Measurements from ENCODE around the gene CMAS.
"Not testable (repeated sequence)": the region's sequence is repeated elsewhere in the genome, so short reads cannot be mapped to it uniquely, and the experiment has no call there.

Gene CMAS

DNA sequence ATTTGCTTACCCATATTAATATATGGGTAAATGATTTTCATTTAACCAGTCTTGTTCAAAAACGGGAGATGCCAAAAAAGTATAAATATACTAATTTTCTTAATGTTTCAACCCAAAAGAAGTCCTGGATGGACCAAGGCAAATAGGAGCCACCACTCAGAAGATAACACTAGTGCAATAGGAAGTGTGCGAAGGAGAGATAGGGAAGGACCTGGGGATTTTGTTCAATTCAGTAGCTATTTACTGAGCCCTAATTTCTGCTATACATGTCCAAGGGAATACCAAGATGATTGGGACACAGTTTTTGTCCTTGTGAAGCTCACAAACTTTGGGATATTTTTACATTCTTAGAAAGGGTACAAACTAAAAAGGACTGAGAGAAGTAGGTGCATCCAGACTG, 1.5 kb downstream of the CMAS start:
- no peak for DNase-seq (ENCODE audit: low read depth)

DNA sequence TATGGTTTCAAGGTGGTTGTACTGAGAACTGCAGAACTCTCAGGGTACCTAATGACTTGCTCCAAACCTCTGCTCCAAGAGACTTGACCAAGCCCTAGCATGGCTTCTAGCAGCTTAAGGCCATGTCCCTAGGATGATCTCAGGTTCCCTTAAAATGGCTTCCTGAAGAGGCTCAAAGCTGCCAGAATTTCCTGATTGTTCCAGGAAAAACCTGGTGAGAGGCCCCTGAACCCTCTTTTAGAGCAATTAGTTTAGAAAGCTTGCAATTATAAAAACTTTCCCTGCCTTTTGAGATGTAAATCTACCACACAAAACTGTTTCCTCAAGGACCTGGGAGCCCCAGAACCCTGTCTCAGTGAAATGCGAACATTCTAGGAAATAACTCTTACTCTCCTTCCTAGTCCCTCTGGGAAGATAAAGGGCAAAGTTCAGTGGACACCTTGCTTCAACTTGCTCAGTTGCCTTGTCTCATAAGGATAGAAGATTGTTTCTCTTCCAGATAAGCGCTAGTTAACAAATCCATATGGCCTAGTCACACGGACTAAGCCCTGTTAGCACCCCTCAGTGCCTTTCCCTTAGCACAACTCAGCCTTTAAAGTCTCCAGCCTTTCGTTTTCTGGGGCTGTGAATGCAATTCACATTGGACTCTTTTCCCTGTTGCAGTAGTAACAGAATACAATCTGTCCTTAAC, 2.5 kb downstream of the CMAS start:
- DNase-seq (ENCODE audit: low read depth): no peak

DNA sequence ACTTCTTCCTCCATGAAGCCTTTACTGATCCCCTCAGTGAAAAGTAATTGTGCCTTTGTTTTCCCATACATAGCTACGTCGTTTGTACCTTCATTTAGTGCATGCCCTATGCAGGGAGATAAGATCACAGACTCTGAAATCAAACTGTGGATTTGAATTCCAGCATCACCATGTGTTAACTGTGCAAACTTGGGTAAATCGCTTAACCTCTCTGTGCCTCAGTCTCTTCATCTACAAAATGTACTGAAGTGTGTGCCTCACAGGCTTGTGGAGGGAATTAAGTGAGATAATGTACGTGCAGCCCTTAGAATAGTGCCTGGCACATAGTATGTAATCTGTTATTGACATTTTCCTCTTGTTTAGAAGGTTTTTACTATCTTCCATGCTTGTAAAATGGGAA, 4.1 kb downstream of the CMAS start:
- DNase-seq (ENCODE audit: low read depth): no peak

DNA sequence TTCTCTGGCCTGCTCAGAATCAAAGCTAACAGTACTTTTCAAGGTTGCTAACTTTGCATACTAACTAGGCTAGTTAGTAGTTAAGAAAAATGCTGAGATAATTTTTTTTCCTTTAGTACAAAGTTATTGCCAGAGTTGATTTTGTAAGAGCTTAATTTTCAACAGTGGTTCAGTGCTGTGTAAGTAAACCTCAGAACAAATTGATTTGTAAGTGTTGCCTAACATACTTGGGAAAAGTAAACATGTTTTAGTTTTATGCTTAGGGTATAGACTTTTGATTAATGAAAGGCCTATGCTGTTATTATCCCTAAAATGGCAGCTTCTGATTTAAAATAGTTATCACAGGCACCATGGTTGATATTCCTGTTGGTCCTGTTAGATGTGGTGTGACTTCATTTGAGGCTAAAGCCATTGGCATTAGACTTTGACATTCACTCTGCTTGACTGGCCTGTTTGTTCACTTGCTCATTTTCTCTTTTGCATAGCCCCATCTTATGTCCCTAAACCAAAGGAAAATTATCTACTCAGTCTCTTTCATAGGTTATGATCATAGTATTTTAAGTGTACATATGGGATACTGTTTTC, 5.2 kb downstream of the CMAS start:
- no peak for DNase-seq (ENCODE audit: low read depth)

DNA sequence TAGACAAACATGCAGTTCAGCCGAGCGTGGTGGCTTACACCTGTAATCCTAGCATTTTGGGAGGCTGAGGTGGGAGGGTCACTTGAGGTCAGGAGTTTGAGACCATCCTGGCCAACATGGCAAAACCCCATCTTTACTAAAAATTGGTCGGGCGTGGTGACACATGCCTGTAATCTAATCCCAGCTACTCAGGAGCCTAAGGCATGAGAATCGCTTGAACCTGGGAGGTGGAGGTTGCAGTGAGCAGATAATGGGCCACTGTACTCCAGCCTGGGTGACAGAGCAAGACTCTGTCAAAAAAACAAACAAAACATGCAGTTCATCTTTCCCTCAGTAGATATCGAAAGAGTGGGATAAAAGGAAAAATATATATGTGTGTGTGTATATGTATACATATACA, 7.0 kb downstream of the CMAS start:
- not testable (repeated sequence) for DNase-seq (ENCODE audit: low read depth)

DNA sequence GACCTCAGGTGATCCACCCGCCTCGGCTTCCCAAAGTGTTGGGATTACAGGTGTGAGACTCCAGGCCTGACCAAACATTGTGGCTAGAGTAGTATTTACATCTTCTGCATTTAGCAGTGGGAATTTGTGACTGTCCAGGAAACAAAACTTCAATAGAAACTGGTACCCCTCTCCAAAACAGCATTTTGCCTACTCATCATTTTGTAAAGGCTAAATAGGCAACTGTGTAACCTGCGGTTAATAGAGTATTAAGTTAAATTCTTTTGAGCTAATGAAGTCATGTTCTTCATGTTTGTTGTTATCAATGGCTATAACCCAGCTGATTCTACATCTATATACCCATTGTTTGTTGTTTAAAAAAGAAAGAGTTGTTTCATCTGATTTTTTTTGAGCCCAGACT, 8.1 kb downstream of the CMAS start:
- no peak for DNase-seq (ENCODE audit: low read depth)

DNA sequence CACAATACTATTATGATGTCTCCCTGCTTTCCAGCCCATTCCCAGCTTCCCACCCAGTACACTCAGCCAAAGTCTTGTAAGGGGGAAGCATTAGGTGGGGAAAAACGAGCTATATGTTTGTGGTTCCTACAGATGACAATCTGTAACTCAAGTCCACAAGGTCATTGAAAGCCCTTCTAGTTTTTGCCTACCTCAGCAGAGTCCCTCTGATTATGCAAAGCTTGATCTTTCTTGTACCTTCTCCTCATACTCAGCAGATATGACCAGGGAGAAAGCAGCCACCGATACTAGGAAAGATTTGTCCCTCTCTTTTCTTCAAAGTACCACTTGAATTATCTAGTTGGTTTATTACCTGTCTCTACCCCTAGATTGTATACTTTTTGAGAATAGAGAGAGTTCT, 10.6 kb downstream of the CMAS start:
- no peak for DNase-seq (ENCODE audit: low read depth)

DNA sequence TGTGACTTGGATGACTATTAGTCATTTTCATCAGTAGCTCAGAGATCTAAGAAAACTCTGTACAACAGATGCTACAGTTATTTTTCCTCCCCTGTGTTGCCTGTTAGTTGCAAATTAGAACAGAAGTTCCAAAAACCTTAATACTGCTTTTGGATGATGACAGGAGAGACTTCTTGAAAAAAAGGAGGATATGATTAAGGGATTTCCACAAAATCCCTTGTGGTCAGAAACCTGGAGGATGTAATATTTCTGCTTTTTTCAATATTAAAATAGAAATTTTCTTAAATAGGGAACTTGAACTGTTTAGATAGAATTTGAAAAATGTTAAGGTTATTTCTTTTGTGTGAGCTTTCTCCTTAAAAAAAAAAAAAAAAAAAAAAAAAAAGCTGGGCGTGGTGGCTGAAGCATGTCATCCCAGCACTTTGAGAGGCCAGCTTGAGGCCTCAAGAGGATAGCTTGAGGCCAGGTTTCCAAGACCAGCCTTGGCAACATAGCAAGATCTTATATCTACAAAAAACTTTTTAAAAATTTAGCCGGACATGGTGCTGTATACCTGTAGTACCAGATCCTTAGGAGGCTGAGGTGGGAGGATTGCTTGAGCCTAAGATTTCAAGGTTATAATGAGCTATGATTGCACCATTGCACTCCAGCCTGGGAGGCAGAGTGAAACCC, 14.1 kb downstream of the CMAS start:
- no peak for DNase-seq (ENCODE audit: low read depth)

DNA sequence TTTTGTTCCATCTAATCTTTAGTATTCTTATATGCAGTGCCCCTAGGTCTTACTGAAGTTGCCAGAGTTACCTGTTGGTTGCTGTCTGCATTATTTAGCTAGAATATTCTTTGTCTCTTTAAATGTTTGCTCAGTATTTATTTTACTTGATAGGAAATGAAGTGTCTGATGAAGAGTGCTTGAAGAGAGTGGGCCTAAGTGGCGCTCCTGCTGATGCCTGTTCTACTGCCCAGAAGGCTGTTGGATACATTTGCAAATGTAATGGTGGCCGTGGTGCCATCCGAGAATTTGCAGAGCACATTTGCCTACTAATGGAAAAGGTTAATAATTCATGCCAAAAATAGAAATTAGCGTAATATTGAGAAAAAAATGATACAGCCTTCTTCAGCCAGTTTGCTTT, 18.9 kb downstream of the CMAS start:
- no peak for DNase-seq (ENCODE audit: low read depth)

DNA sequence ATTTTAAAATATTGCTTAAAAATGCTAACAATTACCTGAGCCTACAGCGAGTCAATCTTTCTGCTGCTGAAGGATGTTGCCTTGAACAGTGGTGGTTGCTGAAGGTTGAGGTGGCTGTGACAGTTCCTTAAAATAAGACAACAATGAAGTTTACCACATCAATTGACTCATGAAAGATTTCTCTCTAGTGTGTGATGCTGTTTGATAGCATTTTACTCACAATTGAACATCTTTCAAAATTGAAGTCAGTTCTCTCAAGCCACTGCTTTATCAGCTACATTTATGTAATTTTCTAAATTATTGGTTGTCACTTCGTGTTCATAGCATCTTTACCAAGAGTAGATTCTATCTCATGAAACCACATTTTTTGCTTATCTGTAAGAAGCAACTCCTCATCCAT, 20.3 kb downstream of the CMAS start:
- no peak for DNase-seq (ENCODE audit: low read depth)

DNA sequence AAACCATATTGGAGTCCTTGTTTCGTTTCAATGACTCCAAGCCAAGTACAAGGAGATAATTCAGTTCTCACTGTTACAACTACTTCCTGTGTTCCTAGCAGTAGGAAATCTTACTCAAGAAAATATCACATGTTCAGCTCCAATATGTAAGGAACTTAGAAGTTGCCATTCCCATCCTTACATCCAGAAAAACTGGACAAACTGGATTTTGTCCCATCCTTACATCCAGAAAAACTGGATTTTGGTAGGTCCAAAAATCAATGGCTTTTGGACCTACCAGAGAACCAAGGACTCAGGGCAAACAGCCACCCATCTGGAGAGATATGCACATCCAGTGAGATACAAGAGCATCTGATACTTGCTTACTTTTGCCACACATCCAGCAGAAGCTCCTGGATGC, 23.8 kb downstream of the CMAS start:
- no peak for DNase-seq (ENCODE audit: low read depth)

DNA sequence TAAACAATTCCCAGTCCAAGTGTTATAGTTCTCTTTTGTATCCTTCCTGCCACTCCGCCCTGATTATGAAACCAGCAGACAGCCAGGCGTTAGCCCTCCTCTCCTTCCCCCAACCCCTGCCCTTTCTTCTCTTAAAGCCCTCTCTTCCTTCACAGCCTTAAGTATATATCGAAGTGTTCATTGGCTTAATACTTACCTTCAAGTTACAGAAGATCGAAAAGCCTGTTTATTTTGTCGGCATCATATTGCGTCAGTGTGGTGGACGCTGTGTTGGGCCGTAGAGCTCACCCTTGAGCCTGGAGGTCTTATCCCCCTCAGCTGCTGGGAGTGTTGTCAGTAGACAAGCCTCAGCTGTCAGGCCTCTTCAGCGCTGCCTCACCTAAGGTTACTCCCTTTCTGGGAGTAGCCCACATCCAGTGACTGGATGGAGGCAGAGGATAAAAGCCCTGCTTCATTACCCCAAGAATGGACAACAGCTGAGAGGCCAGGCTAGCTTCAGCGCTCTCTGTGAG, 36.2 kb downstream of the CMAS start:
- no peak for DNase-seq (ENCODE audit: low read depth)

DNA sequence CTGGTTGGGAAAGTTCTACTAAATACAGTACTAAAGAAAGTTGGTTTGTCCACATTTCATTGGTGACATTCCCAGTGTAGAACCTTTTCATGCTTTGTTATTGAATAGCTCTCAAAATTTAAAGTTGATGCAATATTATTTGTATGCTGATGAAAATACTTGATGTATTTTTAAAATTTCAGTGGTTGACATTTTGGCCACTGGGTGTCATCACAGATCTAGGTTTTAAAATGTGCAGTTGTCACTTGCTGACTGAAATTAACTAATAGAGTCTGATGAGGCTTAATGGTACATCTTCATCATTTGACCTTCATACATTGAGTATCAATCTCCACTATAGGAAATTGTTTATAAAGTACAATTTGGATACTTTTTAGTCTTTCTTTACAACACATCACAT, 37.1 kb downstream of the CMAS start:
- DNase-seq (ENCODE audit: low read depth): peak; percentile 50

DNA sequence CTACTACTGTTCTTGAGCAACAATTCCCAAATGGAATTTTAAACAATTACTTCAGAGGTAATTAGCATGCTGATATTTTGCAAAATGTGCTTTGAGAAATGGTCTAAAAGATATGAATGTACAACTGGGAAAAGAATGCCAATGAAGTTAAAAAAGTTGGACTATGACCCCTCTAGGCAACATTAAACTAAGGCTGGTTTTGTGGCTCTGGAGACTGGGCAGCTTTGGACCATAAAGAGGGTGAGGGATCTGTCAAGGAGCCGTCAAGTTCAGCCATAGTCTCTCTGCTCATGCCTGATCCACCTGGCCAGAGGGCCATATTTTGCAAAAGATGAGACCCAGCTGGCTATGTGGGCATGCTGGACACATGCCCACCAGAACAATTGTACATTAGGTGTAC, 38.8 kb downstream of the CMAS start:
- no peak for DNase-seq (ENCODE audit: low read depth)

DNA sequence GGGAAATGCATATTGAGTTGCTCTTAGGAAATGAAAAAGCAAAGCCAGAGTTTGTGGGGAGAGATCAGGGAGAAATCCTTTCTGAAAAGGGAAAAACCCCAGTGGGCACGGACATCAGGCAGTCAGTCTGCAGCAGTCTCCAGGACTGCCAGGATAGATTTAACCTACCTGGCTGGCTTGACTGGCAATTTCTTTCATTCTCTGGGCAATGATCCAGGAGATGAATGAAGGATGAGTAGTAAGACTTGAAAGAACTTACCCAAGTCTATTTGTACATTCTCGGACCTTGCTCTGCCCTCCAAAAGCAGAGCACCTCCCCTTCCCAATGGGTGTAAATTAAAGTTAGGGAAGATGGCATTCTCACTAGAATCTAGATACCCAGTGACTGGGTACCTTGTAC, 42.9 kb downstream of the CMAS start:
- DNase-seq (ENCODE audit: low read depth): no peak

DNA sequence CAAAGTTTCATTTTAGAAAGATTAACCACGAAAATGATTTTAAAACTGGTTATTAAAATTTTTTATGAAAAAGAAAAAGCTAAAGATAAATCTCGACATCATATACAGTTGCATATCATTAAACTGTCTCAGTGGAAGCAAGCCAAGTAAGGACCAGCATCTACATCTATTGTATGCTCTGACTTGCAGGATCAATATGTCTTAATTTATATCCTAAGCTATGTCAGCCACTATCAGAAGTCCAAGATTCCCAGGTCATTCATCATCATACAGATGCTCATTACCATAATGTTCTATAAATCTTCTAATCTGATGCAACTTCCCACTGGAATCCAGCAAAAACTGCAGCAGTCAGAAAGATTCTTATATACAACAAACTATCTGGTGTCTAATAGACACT, 43.5 kb downstream of the CMAS start:
- DNase-seq (ENCODE audit: low read depth): no peak

DNA sequence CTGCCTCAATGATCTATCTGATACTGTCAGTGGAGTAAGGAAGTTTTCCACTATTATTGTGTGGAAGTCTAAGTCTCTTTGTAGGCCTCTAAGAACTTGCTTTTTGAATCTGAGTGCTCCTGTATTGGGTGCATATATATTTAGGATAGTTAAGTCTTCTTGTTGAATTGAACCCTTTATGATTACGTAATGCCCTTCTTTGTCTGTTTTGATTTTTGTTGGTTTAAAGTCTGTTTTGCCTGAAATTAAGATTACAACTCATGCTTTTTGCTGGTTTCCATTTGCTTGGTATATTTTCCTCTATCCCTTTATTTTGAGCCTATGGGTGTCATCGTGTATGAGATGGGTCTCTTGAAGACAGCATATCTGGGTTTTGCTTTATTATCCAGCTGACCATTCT, 53.0 kb downstream of the CMAS start:
- not testable (repeated sequence) for DNase-seq (ENCODE audit: low read depth)

DNA sequence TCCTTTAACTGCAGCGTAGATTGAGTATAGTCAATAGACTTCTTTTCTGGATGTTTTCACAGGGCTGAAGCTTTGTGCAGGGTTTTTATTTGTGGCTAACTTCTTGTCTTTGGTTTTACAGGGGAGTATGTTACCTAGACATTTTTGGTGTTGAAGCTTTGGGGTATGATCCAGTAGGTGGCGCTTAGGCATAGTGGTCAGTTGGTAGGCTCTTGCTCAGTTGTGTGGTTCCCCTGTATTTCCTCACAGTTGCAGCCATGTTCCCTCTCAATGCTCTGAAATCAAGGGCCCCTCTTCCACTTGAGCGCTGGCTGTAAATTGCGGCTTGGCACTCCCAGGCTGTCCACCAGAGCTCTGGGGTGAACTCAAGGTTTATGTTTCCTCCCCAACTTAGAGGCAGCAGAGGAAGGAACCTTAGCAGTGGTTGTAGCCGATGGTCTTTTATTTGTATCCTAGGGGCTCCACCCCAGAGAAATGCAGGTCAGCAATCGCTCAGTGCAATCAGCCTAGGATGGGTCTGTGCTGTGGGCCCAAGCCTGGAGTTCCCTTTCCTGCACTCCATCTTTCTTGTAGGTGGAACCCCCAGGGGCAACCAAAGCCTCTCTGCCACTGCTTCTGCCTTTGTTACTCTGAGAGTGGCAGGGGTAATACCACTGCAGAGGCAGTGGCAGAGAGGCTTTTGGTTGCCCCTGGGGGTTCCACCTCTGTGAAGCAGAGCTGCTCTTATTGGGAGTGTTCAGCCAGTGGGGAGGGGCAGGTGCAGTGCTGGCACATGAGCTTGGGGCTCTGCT, 55.1 kb downstream of the CMAS start:
- peak; percentile 60 for DNase-seq (ENCODE audit: low read depth)

DNA sequence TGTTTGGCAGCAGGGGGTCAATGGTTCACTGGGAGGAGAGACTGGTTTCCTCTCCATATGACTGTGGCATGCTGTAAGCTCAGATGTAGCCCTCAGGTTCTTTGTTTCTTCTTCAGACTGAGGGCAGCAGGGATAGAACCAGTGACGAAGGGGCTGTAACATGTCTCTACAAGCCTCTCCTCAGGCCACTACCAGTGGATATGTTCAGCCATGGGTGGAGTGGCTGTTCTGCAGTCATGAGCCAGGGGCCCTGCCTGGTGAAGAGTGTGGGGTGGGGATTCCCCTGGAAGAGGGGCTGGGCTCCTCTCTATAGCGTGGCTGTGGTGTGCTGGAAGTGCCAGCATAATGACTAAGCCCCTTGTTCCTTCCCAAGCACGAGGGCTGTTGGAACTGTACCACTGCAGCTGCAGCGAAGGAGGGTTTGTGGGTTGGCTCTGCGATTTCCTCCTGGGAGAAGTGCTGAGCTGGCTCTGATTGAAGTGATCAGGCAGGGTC, 55.8 kb downstream of the CMAS start:
- DNase-seq (ENCODE audit: low read depth): peak; percentile 60

DNA sequence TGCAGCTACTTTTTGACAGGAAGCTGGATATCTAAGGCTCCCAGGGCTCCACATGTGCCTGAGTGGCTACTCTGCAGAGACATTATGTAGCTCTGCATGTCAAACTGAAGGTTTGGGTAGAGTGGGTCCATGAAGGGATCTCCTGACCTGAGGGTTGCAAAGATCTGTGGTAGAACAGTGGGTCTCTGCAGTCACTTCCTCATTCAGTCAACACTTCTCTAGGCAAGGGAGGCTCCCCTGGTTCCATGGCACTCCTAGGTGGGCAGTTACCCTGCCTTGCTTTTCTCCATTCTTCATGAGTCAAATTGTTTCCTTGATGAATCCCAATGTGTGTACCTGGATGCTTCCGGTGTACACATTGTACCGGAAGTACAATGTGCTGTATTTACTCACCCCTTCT, 57.4 kb downstream of the CMAS start:
- DNase-seq (ENCODE audit: low read depth): no peak

DNA sequence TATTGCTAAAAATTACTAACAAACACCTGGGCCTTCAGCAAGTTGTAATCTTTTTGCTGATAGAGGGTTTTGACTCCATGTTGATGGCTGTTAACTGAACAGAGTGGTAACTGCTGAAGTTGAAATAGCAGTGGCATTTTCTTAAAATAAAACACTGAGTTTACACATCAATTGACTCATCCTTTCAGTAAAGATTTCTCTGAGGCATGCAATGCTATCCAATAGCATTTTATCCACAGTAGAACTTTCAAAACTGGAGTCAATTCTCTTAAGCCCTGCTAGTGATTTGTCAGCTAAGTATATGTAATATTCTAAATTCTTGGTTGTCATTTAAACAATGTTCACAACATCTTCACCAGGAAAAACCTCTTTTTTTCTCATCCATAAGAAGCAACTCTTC, 59.5 kb downstream of the CMAS start:
- no peak for DNase-seq (ENCODE audit: low read depth)

DNA sequence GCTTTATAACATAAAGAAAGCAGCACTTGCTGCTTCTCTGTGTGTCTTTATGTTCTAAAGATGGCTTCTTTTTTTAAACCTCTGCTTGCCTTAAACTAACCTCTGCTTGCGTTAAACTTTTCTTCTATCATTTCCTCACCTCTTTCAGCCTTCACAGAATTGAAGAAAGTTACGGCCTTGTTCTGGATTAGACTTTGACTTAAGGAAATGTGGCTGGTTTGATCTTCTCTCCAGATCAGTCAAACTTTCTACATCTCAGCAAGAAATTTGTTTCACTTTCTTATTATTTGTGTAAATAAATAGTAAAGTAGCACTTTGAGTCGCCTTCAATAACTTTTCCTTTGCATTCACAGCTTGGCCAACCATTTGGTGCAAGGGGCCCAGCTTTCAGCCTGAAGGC, 64.2 kb downstream of the CMAS start:
- no peak for DNase-seq (ENCODE audit: low read depth)
